H54 (cell line): ENCODE data around the gene SRCAP.

Source experiments
- DNase-seq: peaks from one replicate; pipeline ENCODE4 v3.0.0; 2011; ENCODE audit warnings: low spot score, mixed read lengths; ENCODE audit not compliant: insufficient read length
- FAIRE-seq: peaks from 3 replicates; lab custom pipeline; 2011; peaks lifted over from hg19 to GRCh38; lab: Jason Lieb, UNC
- POLR2A ChIP-seq: IDR thresholded peaks from 2 replicates; pipeline ENCODE4 v1.6.1; 2011; ENCODE audit warnings: low read depth, mild to moderate bottlenecking, low read length

The SRCAP gene

DNA sequence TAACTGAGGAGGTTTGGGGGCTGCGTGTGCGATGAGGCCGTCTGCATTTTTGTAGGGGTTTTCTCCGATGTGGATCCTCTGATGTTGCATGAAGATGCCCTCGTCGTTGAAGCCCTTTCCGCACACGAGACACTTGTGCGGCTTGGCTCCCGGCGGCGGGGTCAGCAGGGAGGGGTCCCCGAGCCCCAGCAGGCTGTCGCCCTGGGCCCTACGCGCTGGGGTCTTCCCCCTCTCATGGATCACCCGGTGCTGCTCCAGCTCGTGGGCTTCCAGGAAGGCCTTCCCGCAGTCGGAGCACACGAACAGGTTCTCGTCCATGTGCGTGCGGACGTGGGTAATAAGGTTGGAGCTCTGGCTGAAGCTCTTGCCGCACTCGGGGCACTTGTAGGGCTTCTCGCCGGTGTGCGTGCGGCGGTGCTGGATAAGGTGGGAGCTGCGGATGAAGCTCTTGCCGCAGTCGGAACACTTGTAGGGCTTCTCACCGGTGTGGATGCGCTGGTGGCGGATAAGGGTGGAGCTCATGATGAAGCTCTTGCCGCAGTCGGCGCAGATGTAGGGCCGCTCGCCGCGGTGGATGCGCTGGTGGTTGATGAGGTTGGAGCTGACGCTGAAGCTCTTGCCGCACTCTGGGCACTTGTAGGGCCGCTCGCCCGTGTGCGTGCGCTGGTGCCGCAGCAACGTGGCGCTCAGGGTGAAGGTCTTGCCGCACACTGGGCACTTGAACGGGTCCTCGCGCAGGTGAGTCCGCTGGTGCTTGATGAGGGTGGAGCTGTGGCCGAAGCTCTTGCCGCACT is 83.7 kb downstream of the SRCAP start:
- DNase-seq (no peak), FAIRE-seq (no peak)
- no peak for TF ChIP-seq POLR2A

- DNase-seq = no peak
- no peak for TF ChIP-seq POLR2A
- FAIRE-seq = no peak
Measured at GRCh38 chr16:30783280-30784109, 84.5 kb downstream of the SRCAP start.

DNA sequence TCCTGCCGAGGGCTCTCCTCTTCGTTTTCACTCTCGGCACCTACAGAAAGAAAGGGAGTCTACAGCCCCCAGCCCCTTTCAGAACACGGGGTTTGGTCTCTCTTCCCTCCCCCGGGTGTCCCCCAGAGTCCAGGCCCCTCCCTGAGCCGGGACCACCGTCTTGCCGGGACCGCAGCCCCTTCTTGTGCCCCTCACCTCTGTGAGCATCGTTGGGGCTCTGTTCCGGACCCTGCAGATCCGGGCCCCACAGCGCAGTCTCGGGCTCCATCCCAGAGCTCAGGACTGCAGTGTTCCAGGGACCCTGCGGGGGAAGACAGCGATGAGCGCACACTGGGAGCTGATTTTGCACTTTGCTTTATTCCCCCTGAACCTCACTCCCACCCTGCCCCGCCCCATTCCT is 85.2 kb downstream of the SRCAP start:
- FAIRE-seq (no peak), DNase-seq (no peak)
- TF ChIP-seq POLR2A = no peak

- FAIRE-seq (no peak), DNase-seq (no peak)
- no peak for TF ChIP-seq POLR2A
Measured at GRCh38 chr16:30785126-30786106, 86.4 kb downstream of the SRCAP start.

DNA sequence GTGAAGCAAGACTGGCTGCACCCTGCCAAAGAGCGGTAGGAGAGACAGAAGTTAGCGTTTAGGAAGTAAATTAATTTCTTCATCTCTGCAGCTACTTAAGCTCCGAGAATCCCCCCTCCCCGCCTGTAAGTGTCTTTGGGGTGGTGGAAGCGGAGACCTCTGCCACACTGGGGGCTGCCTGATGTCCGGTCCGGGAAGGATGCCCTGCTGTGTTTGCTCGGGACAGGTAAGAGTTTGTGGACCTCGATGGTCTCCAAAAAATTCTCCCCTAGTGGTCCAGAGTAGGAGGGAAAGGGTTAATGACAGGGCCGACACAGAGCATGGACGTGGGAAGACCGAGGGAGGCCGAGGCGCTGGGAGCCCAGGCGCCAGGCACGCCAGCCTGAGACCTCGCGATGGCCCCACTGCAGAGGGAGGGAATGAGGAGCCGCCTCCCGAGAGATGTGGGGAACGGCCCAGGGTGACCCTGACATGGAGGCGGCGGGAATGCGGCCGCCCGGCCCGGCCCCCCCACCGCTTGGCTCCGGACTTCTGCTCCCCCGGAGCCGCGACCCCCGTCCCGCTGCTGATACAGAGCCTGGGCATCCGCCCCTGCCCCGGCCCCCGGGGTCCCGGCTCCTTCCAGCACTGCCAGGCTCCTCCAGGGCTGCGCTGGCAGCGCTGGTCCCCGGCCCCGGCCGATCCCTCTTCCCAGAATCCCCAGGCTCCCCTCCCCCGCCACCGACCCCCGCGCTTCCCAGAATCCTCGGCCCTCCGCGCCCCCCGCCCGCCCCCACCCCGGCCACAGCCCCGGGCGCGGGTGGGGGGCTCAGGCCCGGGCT is 87.4 kb downstream of the SRCAP start:
- no peak for TF ChIP-seq POLR2A
- FAIRE-seq = no peak
- peak; percentile 91 for DNase-seq

DNA sequence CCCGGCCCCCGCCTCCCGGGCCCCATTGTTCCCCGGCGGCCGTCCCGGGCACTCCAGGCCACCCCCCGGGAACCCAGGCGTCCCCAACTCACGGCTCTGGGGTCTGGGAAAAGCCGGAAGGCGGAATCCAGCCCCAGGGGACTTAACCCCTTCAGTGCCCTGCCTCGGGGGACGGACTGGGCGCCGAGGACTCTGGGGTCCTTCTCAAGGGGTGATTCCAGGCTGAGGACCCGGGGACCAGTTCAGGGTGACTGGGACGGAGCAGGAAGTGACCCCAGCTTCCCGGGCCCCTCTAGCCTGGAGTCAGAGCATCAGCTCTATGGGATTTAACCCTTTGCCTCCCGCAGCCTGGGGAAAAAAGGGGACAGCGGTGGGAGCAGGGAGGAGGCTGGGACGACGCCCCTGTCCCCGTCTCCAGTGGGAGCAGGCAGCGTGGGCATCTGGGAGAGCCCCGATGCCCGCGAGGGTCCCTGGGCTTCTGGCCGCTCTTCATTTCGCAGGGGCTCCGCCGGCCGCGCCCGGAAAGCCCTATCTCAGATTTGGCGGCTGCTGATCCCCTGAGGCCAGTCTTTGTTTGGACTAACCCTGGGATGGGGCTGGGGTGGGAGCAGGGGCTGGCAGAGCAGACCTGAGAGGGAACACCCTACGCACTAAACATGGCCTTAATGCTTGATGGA is 88.1 kb downstream of the SRCAP start, which contains the start of gene ZNF629:
ZNF629 (minus strand) TSS at position 270 of the 677 bp plus-strand sequence. CDS start 2,723 bp downstream, outside the sequence.
- 0 out of 2 replicates have a peak, but pooled peaks have one; percentile 27 for TF ChIP-seq POLR2A
- DNase-seq (peak; percentile 85), FAIRE-seq (no peak)

- FAIRE-seq (no peak), DNase-seq (no peak)
- no peak for TF ChIP-seq POLR2A
Measured at GRCh38 chr16:30787613-30788378, 88.8 kb downstream of the SRCAP start.
